ENCODE data around the gene SLC25A14.
A peak's percentile ranks its signal among the peaks of the same experiment; 100 is the strongest.
"Not testable (repeated sequence)": the region's sequence is repeated elsewhere in the genome, so short reads cannot be mapped to it uniquely, and the experiment has no call there.

The SLC25A14 gene

GRCh38 chrX:130339408-130340222, at the start of gene SLC25A14:
Gene SLC25A14 (plus strand): TSS chrX:130339919. CDS start chrX:130340279, 360 bp downstream.
- DNase-seq (ENCODE audit: low read depth), result peak; percentile 74

- no peak for DNase-seq (ENCODE audit: low read depth)
These were observed 44.0 kb upstream of the SLC25A14 start for GRCh38 chrX:130295519-130296296.

- DNase-seq (ENCODE audit: low read depth), result no peak
These were observed 43.4 kb upstream of the SLC25A14 start for GRCh38 chrX:130296297-130296678.

GRCh38 chrX:130296743-130297142, 43.0 kb upstream of the SLC25A14 start:
- no peak for DNase-seq (ENCODE audit: low read depth)

GRCh38 chrX:130299279-130300009, 40.3 kb upstream of the SLC25A14 start:
- no peak for DNase-seq (ENCODE audit: low read depth)

GRCh38 chrX:130300010-130300282, 39.8 kb upstream of the SLC25A14 start:
- DNase-seq (ENCODE audit: low read depth), result no peak

GRCh38 chrX:130301405-130301804, 38.3 kb upstream of the SLC25A14 start:
- no peak for DNase-seq (ENCODE audit: low read depth)

- DNase-seq (ENCODE audit: low read depth), result no peak
These were observed 37.7 kb upstream of the SLC25A14 start for GRCh38 chrX:130301977-130302376.

- no peak for DNase-seq (ENCODE audit: low read depth)
These were observed 34.9 kb upstream of the SLC25A14 start for GRCh38 chrX:130304587-130305368.

GRCh38 chrX:130319886-130320285, 19.8 kb upstream of the SLC25A14 start:
- DNase-seq (ENCODE audit: low read depth), result not testable (repeated sequence)

- no peak for DNase-seq (ENCODE audit: low read depth)
These were observed 18.2 kb upstream of the SLC25A14 start for GRCh38 chrX:130321550-130321949.

GRCh38 chrX:130330146-130330545, 9.6 kb upstream of the SLC25A14 start:
- DNase-seq (ENCODE audit: low read depth), result no peak

GRCh38 chrX:130330706-130331105, 9.0 kb upstream of the SLC25A14 start:
- DNase-seq (ENCODE audit: low read depth), result peak; percentile 49

- no peak for DNase-seq (ENCODE audit: low read depth)
These were observed 3.2 kb upstream of the SLC25A14 start for GRCh38 chrX:130336531-130336930.

- not testable (repeated sequence) for DNase-seq (ENCODE audit: low read depth)
These were observed 850 bp upstream of the SLC25A14 start for GRCh38 chrX:130338869-130339268.

- no peak for DNase-seq (ENCODE audit: low read depth)
These were observed 552 bp downstream of the SLC25A14 start for GRCh38 chrX:130340271-130340670.

GRCh38 chrX:130343411-130343810, 3.7 kb downstream of the SLC25A14 start:
- peak; percentile 23 for DNase-seq (ENCODE audit: low read depth)

- no peak for DNase-seq (ENCODE audit: low read depth)
These were observed 7.6 kb downstream of the SLC25A14 start for GRCh38 chrX:130347321-130347720.

GRCh38 chrX:130351567-130351966, 11.8 kb downstream of the SLC25A14 start:
- DNase-seq (ENCODE audit: low read depth), result no peak

- not testable (repeated sequence) for DNase-seq (ENCODE audit: low read depth)
These were observed 12.3 kb downstream of the SLC25A14 start for GRCh38 chrX:130352050-130352449.

- DNase-seq (ENCODE audit: low read depth), result no peak
These were observed 36.4 kb downstream of the SLC25A14 start for GRCh38 chrX:130376077-130376476.

All from amniotic epithelial cell (primary cell).